GM23338 (cell line): ENCODE data around the gene CNTN1. TPM values are rescaled to one million over a fixed set of nuclear protein-coding genes. Genes with fewer than 3 reads are reported as not detected.

Experiments
- ATAC-seq: fragments of 200-7000 bp; cut with Tn5 transposase; 3 replicates; pipeline ENCODE4 v1.9.1; 2020
- DNase-seq: peaks from one replicate; pipeline ENCODE4 v3.0.0-alpha.2; 2015; ENCODE audit warnings: low spot score
- H2AFZ ChIP-seq: fragments of 200-600 bp; sonication (generic); 2 replicates; pipeline ENCODE4 v1.8.0; 2016; ENCODE audit warnings: antibody characterized with exemption, mild to moderate bottlenecking, moderate library complexity
- H3F3A ChIP-seq: fragments of 200-600 bp; sonication (generic); replicated peaks from 2 replicates; pipeline ENCODE4 v1.8.0; 2017; ENCODE audit warnings: antibody characterized with exemption, mixed run types, low read depth
- H3K27ac ChIP-seq: fragments of 200-600 bp; sonication (generic); 2 replicates; pipeline ENCODE4 v1.6.1; 2016; ENCODE audit warnings: low read depth
- H3K27me3 ChIP-seq: fragments of 200-600 bp; sonication (generic); 2 replicates; pipeline ENCODE4 v1.8.0; 2016; ENCODE audit warnings: mild to moderate bottlenecking, mixed run types, moderate library complexity; ENCODE audit not compliant: insufficient read depth
- H3K36me3 ChIP-seq: fragments of 200-600 bp; sonication (generic); 2 replicates; pipeline ENCODE4 v1.8.0; 2016; ENCODE audit warnings: mild to moderate bottlenecking; ENCODE audit not compliant: insufficient read depth
- H3K4me1 ChIP-seq: fragments of 200-600 bp; sonication (generic); 2 replicates; pipeline ENCODE4 v1.8.0; 2016; ENCODE audit warnings: mild to moderate bottlenecking, moderate library complexity; ENCODE audit not compliant: insufficient read depth
- H3K4me2 ChIP-seq: fragments of 200-600 bp; sonication (generic); 2 replicates; pipeline ENCODE4 v1.7.1; 2017; ENCODE audit warnings: mixed run types
- H3K4me3 ChIP-seq: fragments of 200-600 bp; sonication (generic); 2 replicates; pipeline ENCODE4 v1.6.1; 2016; ENCODE audit warnings: mixed run types
- H3K79me2 ChIP-seq: fragments of 200-600 bp; sonication (generic); replicated peaks from 2 replicates; pipeline ENCODE4 v1.8.0; 2017; ENCODE audit warnings: mild to moderate bottlenecking; ENCODE audit not compliant: insufficient read depth
- H3K9me2 ChIP-seq: fragments of 200-600 bp; sonication (generic); 2 replicates; pipeline ENCODE4 v1.8.0; 2017; ENCODE audit not compliant: insufficient read depth
- H4K20me1 ChIP-seq: fragments of 200-600 bp; sonication (generic); replicated peaks from 2 replicates; pipeline ENCODE4 v1.8.0; 2017; ENCODE audit warnings: mild to moderate bottlenecking; ENCODE audit not compliant: insufficient read depth
- H3K27ac Mint-ChIP-seq: 2 replicates; pipeline ENCODE4 v1.8.0; 2020; ENCODE audit warnings: inconsistent platforms, mild to moderate bottlenecking, moderate library complexity, mixed read lengths
- H3K27me3 Mint-ChIP-seq: 3 replicates; pipeline ENCODE4 v1.8.0; 2022; ENCODE audit warnings: low read depth, mild to moderate bottlenecking, moderate library complexity, mixed read lengths, inconsistent platforms; ENCODE audit not compliant: insufficient read depth, poor library complexity
- H3K36me3 Mint-ChIP-seq: 3 replicates; pipeline ENCODE4 v1.8.0; 2021; ENCODE audit warnings: low read depth, mild to moderate bottlenecking, inconsistent platforms, moderate library complexity, mixed read lengths
- H3K4me1 Mint-ChIP-seq: 3 replicates; pipeline ENCODE4 v1.8.0; 2020; ENCODE audit warnings: mild to moderate bottlenecking, inconsistent platforms, mixed read lengths
- H3K4me3 Mint-ChIP-seq: 3 replicates; pipeline ENCODE4 v1.8.0; 2021; ENCODE audit warnings: moderate library complexity, mild to moderate bottlenecking, inconsistent platforms, mixed read lengths
- H3K9me3 Mint-ChIP-seq: 3 replicates; pipeline ENCODE4 v1.8.0; 2020; ENCODE audit warnings: moderate library complexity, mild to moderate bottlenecking, inconsistent platforms, mixed read lengths
- EZH2phosphoT487 ChIP-seq: fragments of 200-600 bp; sonication (generic); IDR thresholded peaks from one replicate; pipeline ENCODE4 v1.8.1; 2018; ENCODE audit warnings: antibody characterized with exemption; ENCODE audit not compliant: unreplicated experiment
- JUNB ChIP-seq: IDR thresholded peaks from one replicate; pipeline ENCODE4 v1.6.1; 2016; ENCODE audit warnings: antibody characterized with exemption; ENCODE audit not compliant: unreplicated experiment
- POLR2AphosphoS5 ChIP-seq: IDR thresholded peaks from 2 replicates; pipeline ENCODE4 v1.6.1; 2016; ENCODE audit warnings: antibody characterized with exemption, low read depth
- STAT1 ChIP-seq: IDR thresholded peaks from one replicate; pipeline ENCODE4 v1.6.1; 2016; ENCODE audit warnings: antibody characterized with exemption; ENCODE audit not compliant: unreplicated experiment
- ZNF114 ChIP-seq: fragments of 250-450 bp; sonication (Bioruptor Pico); IDR thresholded peaks from 2 replicates; pipeline ENCODE4 v1.5.0; 2020; ENCODE audit warnings: mild to moderate bottlenecking, moderate library complexity
- polyA plus RNA-seq: library from polyadenylated mRNA; unstranded; fragments of >200 nt; fragmentation: Nextera tagmentation; extraction: Ambion mirVana; gene quantifications from 2 replicates; pipeline ENCODE4 v1.2.1, GENCODE V29; 2016
- total RNA-seq: library from RNA; depleted of rRNA; stranded (reverse); fragments of >200 nt; shearing (Covaris generic); gene quantifications from 2 replicates; pipeline ENCODE4 v1.2.3, GENCODE V29; 2014
- TF ChIP-seq, protein P1 (sequence below): IDR thresholded peaks from 2 replicates; pipeline ENCODE4 v1.6.1; 2016; ENCODE audit warnings: antibody characterized with exemption
- TF ChIP-seq, protein P2 (sequence below): fragments of 250-450 bp; sonication (Bioruptor Pico); IDR thresholded peaks from 2 replicates; pipeline ENCODE4 v1.5.0; 2020; ENCODE audit warnings: mild to moderate bottlenecking, moderate library complexity

The CNTN1 gene
- total and polyA plus RNA-seq, 2 experiments from 2014 or later: 5.0 to 27.0 TPM

DNA sequence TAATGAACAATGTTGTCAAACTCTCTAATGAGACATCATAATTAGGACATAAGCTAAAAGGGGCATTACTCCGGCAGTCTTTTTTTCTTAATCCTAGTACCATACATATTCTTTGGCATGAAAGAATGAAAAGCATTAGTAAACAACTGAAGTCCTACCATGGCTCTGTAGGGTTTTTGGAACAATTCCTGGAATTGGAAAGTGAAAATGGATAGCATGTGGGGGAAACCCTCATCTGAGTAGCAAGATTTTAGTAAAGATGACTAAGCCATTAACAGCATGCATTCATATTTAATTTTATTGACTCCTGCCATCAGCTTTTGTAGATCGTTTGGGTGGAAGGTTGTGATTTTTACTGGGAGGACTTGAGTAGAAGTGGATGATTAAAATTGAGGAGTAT, 279.7 kb downstream of the CNTN1 start:
- Mint-ChIP-seq H3K27ac (peak overlapping the region; percentile 57), H3K27me3 (no peaks in the 10 kb centered on the region), H3K4me3 (no peak overlapping the region), H3K36me3 (no peaks in the 10 kb centered on the region), H3K9me3 (no peaks in the 10 kb centered on the region; the same call in 2 of the 3 replicates), H3K4me1 (peaks cover 26% of the 10 kb centered on the region)
- no peak overlapping the region for H3K4me2 ChIP-seq
- no peaks in the 10 kb centered on the region for H3F3A ChIP-seq
- no peaks in the 10 kb centered on the region for H4K20me1 ChIP-seq
- DNase-seq (no peak), ATAC-seq (no peak)
- no peaks in the 10 kb centered on the region for H3K9me2 ChIP-seq
- no peak overlapping the region for H3K4me3 ChIP-seq
- no peaks in the 10 kb centered on the region for H3K27me3 ChIP-seq
- no peak overlapping the region for H2AFZ ChIP-seq
- TF ChIP-seq POLR2AphosphoS5 (no peak), ZNF114 (CRISPR knock-in tag) (no peak), EZH2phosphoT487 (no peak), JUNB (no peak), STAT1 (no peak)
- TF ChIP-seq, protein P1, sequence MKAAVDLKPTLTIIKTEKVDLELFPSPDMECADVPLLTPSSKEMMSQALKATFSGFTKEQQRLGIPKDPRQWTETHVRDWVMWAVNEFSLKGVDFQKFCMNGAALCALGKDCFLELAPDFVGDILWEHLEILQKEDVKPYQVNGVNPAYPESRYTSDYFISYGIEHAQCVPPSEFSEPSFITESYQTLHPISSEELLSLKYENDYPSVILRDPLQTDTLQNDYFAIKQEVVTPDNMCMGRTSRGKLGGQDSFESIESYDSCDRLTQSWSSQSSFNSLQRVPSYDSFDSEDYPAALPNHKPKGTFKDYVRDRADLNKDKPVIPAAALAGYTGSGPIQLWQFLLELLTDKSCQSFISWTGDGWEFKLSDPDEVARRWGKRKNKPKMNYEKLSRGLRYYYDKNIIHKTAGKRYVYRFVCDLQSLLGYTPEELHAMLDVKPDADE: no peak
- TF ChIP-seq, protein P2, sequence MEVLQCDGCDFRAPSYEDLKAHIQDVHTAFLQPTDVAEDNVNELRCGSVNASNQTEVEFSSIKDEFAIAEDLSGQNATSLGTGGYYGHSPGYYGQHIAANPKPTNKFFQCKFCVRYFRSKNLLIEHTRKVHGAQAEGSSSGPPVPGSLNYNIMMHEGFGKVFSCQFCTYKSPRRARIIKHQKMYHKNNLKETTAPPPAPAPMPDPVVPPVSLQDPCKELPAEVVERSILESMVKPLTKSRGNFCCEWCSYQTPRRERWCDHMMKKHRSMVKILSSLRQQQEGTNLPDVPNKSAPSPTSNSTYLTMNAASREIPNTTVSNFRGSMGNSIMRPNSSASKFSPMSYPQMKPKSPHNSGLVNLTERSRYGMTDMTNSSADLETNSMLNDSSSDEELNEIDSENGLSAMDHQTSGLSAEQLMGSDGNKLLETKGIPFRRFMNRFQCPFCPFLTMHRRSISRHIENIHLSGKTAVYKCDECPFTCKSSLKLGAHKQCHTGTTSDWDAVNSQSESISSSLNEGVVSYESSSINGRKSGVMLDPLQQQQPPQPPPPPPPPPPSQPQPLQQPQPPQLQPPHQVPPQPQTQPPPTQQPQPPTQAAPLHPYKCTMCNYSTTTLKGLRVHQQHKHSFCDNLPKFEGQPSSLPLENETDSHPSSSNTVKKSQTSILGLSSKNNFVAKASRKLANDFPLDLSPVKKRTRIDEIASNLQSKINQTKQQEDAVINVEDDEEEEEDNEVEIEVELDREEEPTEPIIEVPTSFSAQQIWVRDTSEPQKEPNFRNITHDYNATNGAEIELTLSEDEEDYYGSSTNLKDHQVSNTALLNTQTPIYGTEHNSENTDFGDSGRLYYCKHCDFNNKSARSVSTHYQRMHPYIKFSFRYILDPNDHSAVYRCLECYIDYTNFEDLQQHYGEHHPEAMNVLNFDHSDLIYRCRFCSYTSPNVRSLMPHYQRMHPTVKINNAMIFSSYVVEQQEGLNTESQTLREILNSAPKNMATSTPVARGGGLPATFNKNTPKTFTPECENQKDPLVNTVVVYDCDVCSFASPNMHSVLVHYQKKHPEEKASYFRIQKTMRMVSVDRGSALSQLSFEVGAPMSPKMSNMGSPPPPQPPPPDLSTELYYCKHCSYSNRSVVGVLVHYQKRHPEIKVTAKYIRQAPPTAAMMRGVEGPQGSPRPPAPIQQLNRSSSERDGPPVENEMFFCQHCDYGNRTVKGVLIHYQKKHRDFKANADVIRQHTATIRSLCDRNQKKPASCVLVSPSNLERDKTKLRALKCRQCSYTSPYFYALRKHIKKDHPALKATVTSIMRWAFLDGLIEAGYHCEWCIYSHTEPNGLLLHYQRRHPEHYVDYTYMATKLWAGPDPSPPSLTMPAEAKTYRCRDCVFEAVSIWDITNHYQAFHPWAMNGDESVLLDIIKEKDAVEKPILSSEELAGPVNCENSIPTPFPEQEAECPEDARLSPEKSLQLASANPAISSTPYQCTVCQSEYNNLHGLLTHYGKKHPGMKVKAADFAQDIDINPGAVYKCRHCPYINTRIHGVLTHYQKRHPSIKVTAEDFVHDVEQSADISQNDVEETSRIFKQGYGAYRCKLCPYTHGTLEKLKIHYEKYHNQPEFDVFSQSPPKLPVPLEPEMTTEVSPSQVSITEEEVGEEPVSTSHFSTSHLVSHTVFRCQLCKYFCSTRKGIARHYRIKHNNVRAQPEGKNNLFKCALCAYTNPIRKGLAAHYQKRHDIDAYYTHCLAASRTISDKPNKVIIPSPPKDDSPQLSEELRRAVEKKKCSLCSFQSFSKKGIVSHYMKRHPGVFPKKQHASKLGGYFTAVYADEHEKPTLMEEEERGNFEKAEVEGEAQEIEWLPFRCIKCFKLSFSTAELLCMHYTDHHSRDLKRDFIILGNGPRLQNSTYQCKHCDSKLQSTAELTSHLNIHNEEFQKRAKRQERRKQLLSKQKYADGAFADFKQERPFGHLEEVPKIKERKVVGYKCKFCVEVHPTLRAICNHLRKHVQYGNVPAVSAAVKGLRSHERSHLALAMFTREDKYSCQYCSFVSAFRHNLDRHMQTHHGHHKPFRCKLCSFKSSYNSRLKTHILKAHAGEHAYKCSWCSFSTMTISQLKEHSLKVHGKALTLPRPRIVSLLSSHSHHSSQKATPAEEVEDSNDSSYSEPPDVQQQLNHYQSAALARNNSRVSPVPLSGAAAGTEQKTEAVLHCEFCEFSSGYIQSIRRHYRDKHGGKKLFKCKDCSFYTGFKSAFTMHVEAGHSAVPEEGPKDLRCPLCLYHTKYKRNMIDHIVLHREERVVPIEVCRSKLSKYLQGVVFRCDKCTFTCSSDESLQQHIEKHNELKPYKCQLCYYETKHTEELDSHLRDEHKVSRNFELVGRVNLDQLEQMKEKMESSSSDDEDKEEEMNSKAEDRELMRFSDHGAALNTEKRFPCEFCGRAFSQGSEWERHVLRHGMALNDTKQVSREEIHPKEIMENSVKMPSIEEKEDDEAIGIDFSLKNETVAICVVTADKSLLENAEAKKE: no peak
- peaks cover 21% of the 10 kb centered on the region for H3K4me1 ChIP-seq
- no peak overlapping the region for H3K27ac ChIP-seq
- H3K36me3 ChIP-seq: no peaks in the 10 kb centered on the region
- H3K79me2 ChIP-seq: no peaks in the 10 kb centered on the region
